WTC11 (cell line): Measurements from ENCODE around the gene TNNI3K. TPM values are rescaled to one million over a fixed set of nuclear protein-coding genes. Genes with fewer than 3 reads are reported as not detected.
A peak's percentile ranks its signal among the peaks of the same experiment; 100 is the strongest.

ENCODE experiments used
- ATAC-seq: fragments of 200-7000 bp; cut with Tn5 transposase; 2 replicates; pipeline ENCODE4 v1.10.0; 2021; ENCODE audit warnings: mild to moderate bottlenecking, moderate library complexity
- CTCF ChIA-PET: fragments of 300-600 bp; sonication (Branson Sonifier 250); formaldehyde crosslinking; loops from one replicate; lab custom pipeline; 2021; ENCODE audit warnings: antibody characterized with exemption; lab: Charles Lee
- POLR2A ChIA-PET: fragments of 350-600 bp; sonication (Branson Sonifier 250); formaldehyde crosslinking; loops from one replicate; lab custom pipeline; 2021; ENCODE audit warnings: antibody characterized with exemption; lab: Charles Lee
- DNase-seq: peaks from one replicate; pipeline ENCODE4 v3.0.0; 2021; ENCODE audit warnings: low spot score
- H3K27ac Mint-ChIP-seq: 2 replicates; pipeline ENCODE4 v1.8.0; 2021; ENCODE audit warnings: mixed read lengths
- H3K27me3 Mint-ChIP-seq: 2 replicates; pipeline ENCODE4 v1.8.0; 2021; ENCODE audit warnings: low read depth, mild to moderate bottlenecking, moderate library complexity, mixed read lengths
- H3K36me3 Mint-ChIP-seq: 2 replicates; pipeline ENCODE4 v1.8.0; 2021; ENCODE audit warnings: mixed read lengths
- H3K4me1 Mint-ChIP-seq: 2 replicates; pipeline ENCODE4 v1.8.0; 2022; ENCODE audit warnings: mixed read lengths
- H3K4me3 Mint-ChIP-seq: 2 replicates; pipeline ENCODE4 v1.8.0; 2021; ENCODE audit warnings: mild to moderate bottlenecking, moderate library complexity, mixed read lengths
- H3K9me3 Mint-ChIP-seq: 2 replicates; pipeline ENCODE4 v1.8.0; 2021; ENCODE audit warnings: mixed read lengths
- FOXK1 ChIP-seq: sonication (generic); formaldehyde crosslinking; IDR thresholded peaks from 2 replicates; pipeline ENCODE4 v1.8.0; 2022; ENCODE audit warnings: mild to moderate bottlenecking, moderate library complexity, missing genetic modification reagents
- IRF2 ChIP-seq: sonication (generic); formaldehyde crosslinking; IDR thresholded peaks from 2 replicates; pipeline ENCODE4 v1.8.0; 2022; ENCODE audit warnings: low read depth, missing genetic modification reagents, borderline replicate concordance
- MXD4 ChIP-seq: fragments of 250-450 bp; sonication (Bioruptor Pico); IDR thresholded peaks from 2 replicates; pipeline ENCODE4 v1.8.0; 2021; ENCODE audit warnings: mild to moderate bottlenecking, moderate library complexity, borderline replicate concordance
- NFE2L1 ChIP-seq: sonication (generic); formaldehyde crosslinking; IDR thresholded peaks from 2 replicates; pipeline ENCODE4 v1.8.1; 2023; ENCODE audit warnings: missing genetic modification reagents
- SMAD4 ChIP-seq: sonication (generic); formaldehyde crosslinking; IDR thresholded peaks from 2 replicates; pipeline ENCODE4 v1.8.0; 2022; ENCODE audit warnings: mild to moderate bottlenecking, missing genetic modification reagents
- SOX15 ChIP-seq: fragments of 250-450 bp; sonication (Bioruptor Pico); IDR thresholded peaks from 2 replicates; pipeline ENCODE4 v1.9.0; 2021; ENCODE audit warnings: mild to moderate bottlenecking
- TCF7 ChIP-seq: sonication (generic); formaldehyde crosslinking; IDR thresholded peaks from 2 replicates; pipeline ENCODE4 v1.8.0; 2022; ENCODE audit warnings: mild to moderate bottlenecking, low read depth, missing genetic modification reagents, moderate library complexity
- ZNF219 ChIP-seq: sonication (generic); formaldehyde crosslinking; IDR thresholded peaks from 2 replicates; pipeline ENCODE4 v1.8.0; 2023; ENCODE audit warnings: missing genetic modification reagents, mild to moderate bottlenecking, borderline replicate concordance
- ZNF671 ChIP-seq: fragments of 250-450 bp; sonication (Bioruptor Pico); IDR thresholded peaks from 2 replicates; pipeline ENCODE4 v1.8.0; 2021; ENCODE audit warnings: mild to moderate bottlenecking
- total RNA-seq: library from RNA; stranded (reverse); gene quantifications from 3 replicates; pipeline ENCODE4 v1.2.3, GENCODE V29; 2021
- TF ChIP-seq, protein P1 (sequence below): sonication (generic); formaldehyde crosslinking; IDR thresholded peaks from 2 replicates; pipeline ENCODE4 v1.8.1; 2022; ENCODE audit warnings: low read depth, missing genetic modification reagents, borderline replicate concordance
- TF ChIP-seq, protein P2 (sequence below): sonication (generic); formaldehyde crosslinking; IDR thresholded peaks from 2 replicates; pipeline ENCODE4 v1.8.1; 2022; ENCODE audit warnings: missing genetic modification reagents, borderline replicate concordance
- TF ChIP-seq, protein P3 (sequence below): sonication (generic); formaldehyde crosslinking; IDR thresholded peaks from 2 replicates; pipeline ENCODE4 v1.8.1; 2023; ENCODE audit warnings: mild to moderate bottlenecking, missing genetic modification reagents, borderline replicate concordance
- TF ChIP-seq, protein P4 (sequence below): sonication (generic); formaldehyde crosslinking; IDR thresholded peaks from 2 replicates; pipeline ENCODE4 v1.8.0; 2023; ENCODE audit warnings: mild to moderate bottlenecking, missing genetic modification reagents
- TF ChIP-seq, protein P5 (sequence below): sonication (generic); formaldehyde crosslinking; IDR thresholded peaks from 2 replicates; pipeline ENCODE4 v1.8.1; 2023; ENCODE audit warnings: mild to moderate bottlenecking, missing genetic modification reagents
- TF ChIP-seq, protein P6 (sequence below): fragments of 250-450 bp; sonication (Bioruptor Pico); IDR thresholded peaks from 2 replicates; pipeline ENCODE4 v1.9.0; 2021; ENCODE audit warnings: mild to moderate bottlenecking
- TF ChIP-seq, protein P7 (sequence below): sonication (generic); formaldehyde crosslinking; conservative IDR thresholded peaks from 2 replicates; pipeline ENCODE4 v1.8.1; 2022; ENCODE audit warnings: mild to moderate bottlenecking, missing genetic modification reagents
- TF ChIP-seq, protein P8 (sequence below): sonication (generic); formaldehyde crosslinking; IDR thresholded peaks from 2 replicates; pipeline ENCODE4 v1.8.1; 2023; ENCODE audit warnings: mild to moderate bottlenecking, missing genetic modification reagents, moderate library complexity
- TF ChIP-seq, protein P9 (sequence below): sonication (generic); formaldehyde crosslinking; IDR thresholded peaks from 2 replicates; pipeline ENCODE4 v1.8.1; 2022; ENCODE audit warnings: mild to moderate bottlenecking, missing genetic modification reagents, moderate library complexity, borderline replicate concordance

TNNI3K gene
- total RNA-seq, 1 experiment from 2014 or later = 0.07 TPM

DNA sequence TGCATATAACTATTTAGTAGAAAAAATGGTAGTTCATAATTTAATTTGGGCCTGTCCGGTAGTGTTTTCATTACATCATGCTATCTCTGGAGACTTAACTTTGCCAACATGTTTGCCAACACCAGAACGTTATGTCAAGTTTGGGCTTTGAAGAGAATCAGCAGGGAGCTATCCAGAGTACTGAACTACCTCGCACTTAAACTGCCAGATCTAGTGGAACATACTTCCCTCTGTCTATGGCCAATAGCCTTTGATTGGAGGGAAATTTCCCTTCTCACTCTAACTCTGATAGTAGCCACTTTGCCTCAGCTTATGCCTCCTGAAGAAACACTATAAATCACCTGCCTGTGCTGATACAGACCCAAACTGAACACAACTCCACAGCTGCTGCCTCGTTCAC is 267.2 kb downstream of the TNNI3K start (continued):
- TF ChIP-seq, protein P1, sequence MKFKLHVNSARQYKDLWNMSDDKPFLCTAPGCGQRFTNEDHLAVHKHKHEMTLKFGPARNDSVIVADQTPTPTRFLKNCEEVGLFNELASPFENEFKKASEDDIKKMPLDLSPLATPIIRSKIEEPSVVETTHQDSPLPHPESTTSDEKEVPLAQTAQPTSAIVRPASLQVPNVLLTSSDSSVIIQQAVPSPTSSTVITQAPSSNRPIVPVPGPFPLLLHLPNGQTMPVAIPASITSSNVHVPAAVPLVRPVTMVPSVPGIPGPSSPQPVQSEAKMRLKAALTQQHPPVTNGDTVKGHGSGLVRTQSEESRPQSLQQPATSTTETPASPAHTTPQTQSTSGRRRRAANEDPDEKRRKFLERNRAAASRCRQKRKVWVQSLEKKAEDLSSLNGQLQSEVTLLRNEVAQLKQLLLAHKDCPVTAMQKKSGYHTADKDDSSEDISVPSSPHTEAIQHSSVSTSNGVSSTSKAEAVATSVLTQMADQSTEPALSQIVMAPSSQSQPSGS (CRISPR knock-in tag) = no peak
- TF ChIP-seq FOXK1 (no peak), SMAD4 (peak; percentile 66; the same call in 1 of the 2 replicates)
- TF ChIP-seq, protein P2, sequence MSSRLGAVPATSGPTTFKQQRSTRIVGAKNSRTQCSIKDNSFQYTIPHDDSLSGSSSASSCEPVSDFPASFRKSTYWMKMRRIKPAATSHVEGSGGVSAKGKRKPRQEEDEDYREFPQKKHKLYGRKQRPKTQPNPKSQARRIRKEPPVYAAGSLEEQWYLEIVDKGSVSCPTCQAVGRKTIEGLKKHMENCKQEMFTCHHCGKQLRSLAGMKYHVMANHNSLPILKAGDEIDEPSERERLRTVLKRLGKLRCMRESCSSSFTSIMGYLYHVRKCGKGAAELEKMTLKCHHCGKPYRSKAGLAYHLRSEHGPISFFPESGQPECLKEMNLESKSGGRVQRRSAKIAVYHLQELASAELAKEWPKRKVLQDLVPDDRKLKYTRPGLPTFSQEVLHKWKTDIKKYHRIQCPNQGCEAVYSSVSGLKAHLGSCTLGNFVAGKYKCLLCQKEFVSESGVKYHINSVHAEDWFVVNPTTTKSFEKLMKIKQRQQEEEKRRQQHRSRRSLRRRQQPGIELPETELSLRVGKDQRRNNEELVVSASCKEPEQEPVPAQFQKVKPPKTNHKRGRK (CRISPR knock-in tag) = no peak
- TF ChIP-seq, protein P3, sequence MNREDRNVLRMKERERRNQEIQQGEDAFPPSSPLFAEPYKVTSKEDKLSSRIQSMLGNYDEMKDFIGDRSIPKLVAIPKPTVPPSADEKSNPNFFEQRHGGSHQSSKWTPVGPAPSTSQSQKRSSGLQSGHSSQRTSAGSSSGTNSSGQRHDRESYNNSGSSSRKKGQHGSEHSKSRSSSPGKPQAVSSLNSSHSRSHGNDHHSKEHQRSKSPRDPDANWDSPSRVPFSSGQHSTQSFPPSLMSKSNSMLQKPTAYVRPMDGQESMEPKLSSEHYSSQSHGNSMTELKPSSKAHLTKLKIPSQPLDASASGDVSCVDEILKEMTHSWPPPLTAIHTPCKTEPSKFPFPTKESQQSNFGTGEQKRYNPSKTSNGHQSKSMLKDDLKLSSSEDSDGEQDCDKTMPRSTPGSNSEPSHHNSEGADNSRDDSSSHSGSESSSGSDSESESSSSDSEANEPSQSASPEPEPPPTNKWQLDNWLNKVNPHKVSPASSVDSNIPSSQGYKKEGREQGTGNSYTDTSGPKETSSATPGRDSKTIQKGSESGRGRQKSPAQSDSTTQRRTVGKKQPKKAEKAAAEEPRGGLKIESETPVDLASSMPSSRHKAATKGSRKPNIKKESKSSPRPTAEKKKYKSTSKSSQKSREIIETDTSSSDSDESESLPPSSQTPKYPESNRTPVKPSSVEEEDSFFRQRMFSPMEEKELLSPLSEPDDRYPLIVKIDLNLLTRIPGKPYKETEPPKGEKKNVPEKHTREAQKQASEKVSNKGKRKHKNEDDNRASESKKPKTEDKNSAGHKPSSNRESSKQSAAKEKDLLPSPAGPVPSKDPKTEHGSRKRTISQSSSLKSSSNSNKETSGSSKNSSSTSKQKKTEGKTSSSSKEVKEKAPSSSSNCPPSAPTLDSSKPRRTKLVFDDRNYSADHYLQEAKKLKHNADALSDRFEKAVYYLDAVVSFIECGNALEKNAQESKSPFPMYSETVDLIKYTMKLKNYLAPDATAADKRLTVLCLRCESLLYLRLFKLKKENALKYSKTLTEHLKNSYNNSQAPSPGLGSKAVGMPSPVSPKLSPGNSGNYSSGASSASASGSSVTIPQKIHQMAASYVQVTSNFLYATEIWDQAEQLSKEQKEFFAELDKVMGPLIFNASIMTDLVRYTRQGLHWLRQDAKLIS (CRISPR knock-in tag) = no peak
- TF ChIP-seq, protein P4, sequence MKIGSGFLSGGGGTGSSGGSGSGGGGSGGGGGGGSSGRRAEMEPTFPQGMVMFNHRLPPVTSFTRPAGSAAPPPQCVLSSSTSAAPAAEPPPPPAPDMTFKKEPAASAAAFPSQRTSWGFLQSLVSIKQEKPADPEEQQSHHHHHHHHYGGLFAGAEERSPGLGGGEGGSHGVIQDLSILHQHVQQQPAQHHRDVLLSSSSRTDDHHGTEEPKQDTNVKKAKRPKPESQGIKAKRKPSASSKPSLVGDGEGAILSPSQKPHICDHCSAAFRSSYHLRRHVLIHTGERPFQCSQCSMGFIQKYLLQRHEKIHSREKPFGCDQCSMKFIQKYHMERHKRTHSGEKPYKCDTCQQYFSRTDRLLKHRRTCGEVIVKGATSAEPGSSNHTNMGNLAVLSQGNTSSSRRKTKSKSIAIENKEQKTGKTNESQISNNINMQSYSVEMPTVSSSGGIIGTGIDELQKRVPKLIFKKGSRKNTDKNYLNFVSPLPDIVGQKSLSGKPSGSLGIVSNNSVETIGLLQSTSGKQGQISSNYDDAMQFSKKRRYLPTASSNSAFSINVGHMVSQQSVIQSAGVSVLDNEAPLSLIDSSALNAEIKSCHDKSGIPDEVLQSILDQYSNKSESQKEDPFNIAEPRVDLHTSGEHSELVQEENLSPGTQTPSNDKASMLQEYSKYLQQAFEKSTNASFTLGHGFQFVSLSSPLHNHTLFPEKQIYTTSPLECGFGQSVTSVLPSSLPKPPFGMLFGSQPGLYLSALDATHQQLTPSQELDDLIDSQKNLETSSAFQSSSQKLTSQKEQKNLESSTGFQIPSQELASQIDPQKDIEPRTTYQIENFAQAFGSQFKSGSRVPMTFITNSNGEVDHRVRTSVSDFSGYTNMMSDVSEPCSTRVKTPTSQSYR = no peak

DNA sequence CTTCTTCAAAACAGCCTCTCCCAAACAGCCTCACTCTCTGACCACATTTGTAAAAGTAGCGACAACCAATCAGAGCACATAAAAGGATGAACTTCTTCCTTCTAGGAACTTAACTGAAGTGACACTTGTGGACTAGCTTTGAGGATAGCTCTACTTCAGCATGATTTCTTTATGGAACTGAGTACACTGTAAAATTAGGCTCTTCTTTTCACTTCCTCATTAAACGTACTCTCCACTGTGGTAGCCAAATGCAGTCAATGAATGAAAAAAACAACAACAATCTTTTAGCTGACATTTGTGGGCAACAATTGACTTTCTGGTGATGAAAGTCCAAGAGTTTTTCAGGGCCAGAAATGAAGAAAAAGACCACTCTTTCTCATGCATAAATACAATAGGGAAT is 267.7 kb downstream of the TNNI3K start:
- no peak for ATAC-seq
- ChIA-PET POLR2A (interaction anchor here (1.3 kb wide), 1 partner anchor 171 kb away, joined by 3 read pairs; no protein-coding TSS in a partner anchor), CTCF (interaction anchor here (2.1 to 4.2 kb wide), 6 partner anchors 8 to 231 kb away, joined by 8 to 19 read pairs (median 12); partner anchors contain the start of genes CRYZ and TYW3)
- H3K36me3 Mint-ChIP-seq = no peaks in the 10 kb centered on the region
- H3K4me1 Mint-ChIP-seq = peaks cover 30% of the 10 kb centered on the region
- H3K4me3 Mint-ChIP-seq = no peak overlapping the region
- no peak for DNase-seq
- H3K27ac Mint-ChIP-seq = no peak overlapping the region
- H3K27me3 Mint-ChIP-seq = no peaks in the 10 kb centered on the region
- H3K9me3 Mint-ChIP-seq = no peaks in the 10 kb centered on the region
- no peak for TF ChIP-seq NFE2L1 (CRISPR knock-in tag)
- TF ChIP-seq ZNF219 (CRISPR knock-in tag) = no peak
- TF ChIP-seq, protein P5, sequence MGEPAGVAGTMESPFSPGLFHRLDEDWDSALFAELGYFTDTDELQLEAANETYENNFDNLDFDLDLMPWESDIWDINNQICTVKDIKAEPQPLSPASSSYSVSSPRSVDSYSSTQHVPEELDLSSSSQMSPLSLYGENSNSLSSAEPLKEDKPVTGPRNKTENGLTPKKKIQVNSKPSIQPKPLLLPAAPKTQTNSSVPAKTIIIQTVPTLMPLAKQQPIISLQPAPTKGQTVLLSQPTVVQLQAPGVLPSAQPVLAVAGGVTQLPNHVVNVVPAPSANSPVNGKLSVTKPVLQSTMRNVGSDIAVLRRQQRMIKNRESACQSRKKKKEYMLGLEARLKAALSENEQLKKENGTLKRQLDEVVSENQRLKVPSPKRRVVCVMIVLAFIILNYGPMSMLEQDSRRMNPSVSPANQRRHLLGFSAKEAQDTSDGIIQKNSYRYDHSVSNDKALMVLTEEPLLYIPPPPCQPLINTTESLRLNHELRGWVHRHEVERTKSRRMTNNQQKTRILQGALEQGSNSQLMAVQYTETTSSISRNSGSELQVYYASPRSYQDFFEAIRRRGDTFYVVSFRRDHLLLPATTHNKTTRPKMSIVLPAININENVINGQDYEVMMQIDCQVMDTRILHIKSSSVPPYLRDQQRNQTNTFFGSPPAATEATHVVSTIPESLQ = no peak
- TF ChIP-seq, protein P6, sequence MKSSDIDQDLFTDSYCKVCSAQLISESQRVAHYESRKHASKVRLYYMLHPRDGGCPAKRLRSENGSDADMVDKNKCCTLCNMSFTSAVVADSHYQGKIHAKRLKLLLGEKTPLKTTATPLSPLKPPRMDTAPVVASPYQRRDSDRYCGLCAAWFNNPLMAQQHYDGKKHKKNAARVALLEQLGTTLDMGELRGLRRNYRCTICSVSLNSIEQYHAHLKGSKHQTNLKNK (CRISPR knock-in tag) = no peak
- TF ChIP-seq ZNF671 = no peak
- TF ChIP-seq IRF2 (CRISPR knock-in tag) = no peak
- no peak for TF ChIP-seq MXD4 (CRISPR knock-in tag)
- no peak for TF ChIP-seq SOX15 (CRISPR knock-in tag)
- TF ChIP-seq, protein P7, sequence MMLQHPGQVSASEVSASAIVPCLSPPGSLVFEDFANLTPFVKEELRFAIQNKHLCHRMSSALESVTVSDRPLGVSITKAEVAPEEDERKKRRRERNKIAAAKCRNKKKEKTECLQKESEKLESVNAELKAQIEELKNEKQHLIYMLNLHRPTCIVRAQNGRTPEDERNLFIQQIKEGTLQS (CRISPR knock-in tag) = no peak
- TF ChIP-seq, protein P8, sequence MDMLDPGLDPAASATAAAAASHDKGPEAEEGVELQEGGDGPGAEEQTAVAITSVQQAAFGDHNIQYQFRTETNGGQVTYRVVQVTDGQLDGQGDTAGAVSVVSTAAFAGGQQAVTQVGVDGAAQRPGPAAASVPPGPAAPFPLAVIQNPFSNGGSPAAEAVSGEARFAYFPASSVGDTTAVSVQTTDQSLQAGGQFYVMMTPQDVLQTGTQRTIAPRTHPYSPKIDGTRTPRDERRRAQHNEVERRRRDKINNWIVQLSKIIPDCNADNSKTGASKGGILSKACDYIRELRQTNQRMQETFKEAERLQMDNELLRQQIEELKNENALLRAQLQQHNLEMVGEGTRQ = no peak
- TF ChIP-seq, protein P9, sequence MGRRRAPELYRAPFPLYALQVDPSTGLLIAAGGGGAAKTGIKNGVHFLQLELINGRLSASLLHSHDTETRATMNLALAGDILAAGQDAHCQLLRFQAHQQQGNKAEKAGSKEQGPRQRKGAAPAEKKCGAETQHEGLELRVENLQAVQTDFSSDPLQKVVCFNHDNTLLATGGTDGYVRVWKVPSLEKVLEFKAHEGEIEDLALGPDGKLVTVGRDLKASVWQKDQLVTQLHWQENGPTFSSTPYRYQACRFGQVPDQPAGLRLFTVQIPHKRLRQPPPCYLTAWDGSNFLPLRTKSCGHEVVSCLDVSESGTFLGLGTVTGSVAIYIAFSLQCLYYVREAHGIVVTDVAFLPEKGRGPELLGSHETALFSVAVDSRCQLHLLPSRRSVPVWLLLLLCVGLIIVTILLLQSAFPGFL (CRISPR knock-in tag) = no peak
- no peak for TF ChIP-seq TCF7 (CRISPR knock-in tag)
- TF ChIP-seq, protein P1 (CRISPR knock-in tag) = no peak
